AG09309 (cell line): ENCODE measurements around the gene SYN1.

Experiments
- DNase-seq: peaks from one replicate; pipeline ENCODE4 v3.0.0-alpha.2; 2010; ENCODE audit warnings: low read depth
- H3K4me3 ChIP-seq: 2 replicates; pipeline ENCODE4 v1.5.1; 2011; ENCODE audit warnings: mild to moderate bottlenecking, low read depth, low read length, moderate library complexity; ENCODE audit not compliant: control insufficient read depth
- CTCF ChIP-seq: IDR thresholded peaks from 2 replicates; pipeline ENCODE4 v1.5.1; 2011; ENCODE audit warnings: mild to moderate bottlenecking, low read depth, low read length, inconsistent platforms; ENCODE audit not compliant: insufficient read depth, control insufficient read depth; ENCODE audit errors: missing control alignments

The SYN1 gene

GRCh38 chrX:47587906-47588735, 31.5 kb downstream of the SYN1 start:
- DNase-seq = no peak
- TF ChIP-seq CTCF = no peak
- no peak overlapping the region for H3K4me3 ChIP-seq

- no peak for TF ChIP-seq CTCF
- no peak overlapping the region for H3K4me3 ChIP-seq
Measured at GRCh38 chrX:47587091-47587891, 32.4 kb downstream of the SYN1 start.

GRCh38 chrX:47586043-47586787, 33.4 kb downstream of the SYN1 start:
- H3K4me3 ChIP-seq = no peak overlapping the region
- no peak for DNase-seq
- no peak for TF ChIP-seq CTCF

More at GRCh38 chrX:47587091-47587891, 32.4 kb downstream of the SYN1 start:
- no peak for DNase-seq

GRCh38 chrX:47585273-47585672, 34.4 kb downstream of the SYN1 start:
- no peak for DNase-seq
- no peak overlapping the region for H3K4me3 ChIP-seq
- no peak for TF ChIP-seq CTCF

GRCh38 chrX:47584714-47585113, 34.9 kb downstream of the SYN1 start:
- no peak for DNase-seq
- no peak for TF ChIP-seq CTCF
- H3K4me3 ChIP-seq = no peak overlapping the region

- no peak for DNase-seq
- TF ChIP-seq CTCF = no peak
- H3K4me3 ChIP-seq = peak overlapping the region; percentile 75
Measured at GRCh38 chrX:47583240-47583861, 36.3 kb downstream of the SYN1 start.
